Lower leg skin (tissue), 3 donors: ENCODE measurements around the gene SNF8.

Source experiments
- POLR2A ChIP-seq, 2 donors: fragments of 450-650 bp; IDR thresholded peaks; one replicate each; pipeline ENCODE4 v1.6.1; 2016 to 2017; ENCODE audit warnings: antibody characterized with exemption in 2 of 2, mild to moderate bottlenecking in 1 of 2, moderate library complexity in 1 of 2
- TF ChIP-seq, protein P1 (sequence below), 3 donors: fragments of 450-650 bp; IDR thresholded peaks; one replicate each; pipeline ENCODE4 v1.5.1; 2016; ENCODE audit warnings: antibody characterized with exemption in 3 of 3, mild to moderate bottlenecking in 3 of 3, moderate library complexity in 2 of 3

GRCh38 chr17:48961516-48962233 is 17.0 kb upstream of the SNF8 start:
- TF ChIP-seq, protein P1, sequence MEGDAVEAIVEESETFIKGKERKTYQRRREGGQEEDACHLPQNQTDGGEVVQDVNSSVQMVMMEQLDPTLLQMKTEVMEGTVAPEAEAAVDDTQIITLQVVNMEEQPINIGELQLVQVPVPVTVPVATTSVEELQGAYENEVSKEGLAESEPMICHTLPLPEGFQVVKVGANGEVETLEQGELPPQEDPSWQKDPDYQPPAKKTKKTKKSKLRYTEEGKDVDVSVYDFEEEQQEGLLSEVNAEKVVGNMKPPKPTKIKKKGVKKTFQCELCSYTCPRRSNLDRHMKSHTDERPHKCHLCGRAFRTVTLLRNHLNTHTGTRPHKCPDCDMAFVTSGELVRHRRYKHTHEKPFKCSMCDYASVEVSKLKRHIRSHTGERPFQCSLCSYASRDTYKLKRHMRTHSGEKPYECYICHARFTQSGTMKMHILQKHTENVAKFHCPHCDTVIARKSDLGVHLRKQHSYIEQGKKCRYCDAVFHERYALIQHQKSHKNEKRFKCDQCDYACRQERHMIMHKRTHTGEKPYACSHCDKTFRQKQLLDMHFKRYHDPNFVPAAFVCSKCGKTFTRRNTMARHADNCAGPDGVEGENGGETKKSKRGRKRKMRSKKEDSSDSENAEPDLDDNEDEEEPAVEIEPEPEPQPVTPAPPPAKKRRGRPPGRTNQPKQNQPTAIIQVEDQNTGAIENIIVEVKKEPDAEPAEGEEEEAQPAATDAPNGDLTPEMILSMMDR (IDR thresholded peaks at IDR 0.05): no peak
- TF ChIP-seq POLR2A (IDR thresholded peaks at IDR 0.05): no peak
